Esophagus muscularis mucosa (tissue), 3 donors: ENCODE data around the gene BOC.

ENCODE experiments used
- CTCF ChIP-seq, 3 experiments: fragments of 200-600 bp in 2 of 3; fragments of 450-650 bp in 1 of 3; sonication (generic) in 2 of 3; IDR thresholded peaks; one replicate each; pipeline ENCODE4 v1.5.1; 2017 to 2019; ENCODE audit warnings: antibody characterized with exemption in 3 of 3, mild to moderate bottlenecking in 2 of 3, moderate library complexity in 1 of 3
- POLR2AphosphoS5 ChIP-seq, 2 donors: sonication (generic); formaldehyde crosslinking; IDR thresholded peaks; one replicate each; pipeline ENCODE4 v1.6.1; 2017; ENCODE audit warnings: antibody characterized with exemption in 2 of 2

- no peak for TF ChIP-seq CTCF (IDR thresholded peaks at IDR 0.05)
- no peak for TF ChIP-seq POLR2AphosphoS5 (IDR thresholded peaks at IDR 0.05)
Measured at GRCh38 chr3:113200946-113201345, 10.4 kb upstream of the BOC start.
